GM18870 (cell line): ENCODE data around the gene PDCD10.

Experiments used
- ATAC-seq: cut with Tn5 transposase; IDR thresholded peaks from one replicate; pipeline ENCODE4 v1.9.1; 2021; ENCODE audit warnings: moderate library complexity; ENCODE audit not compliant: unreplicated experiment

Gene PDCD10

GRCh38 chr3:167734498-167735232, at the start of gene PDCD10:
PDCD10 (minus strand) TSS chr3:167734892; CDS start chr3:167720157, 14,735 bp downstream.
- ATAC-seq, result peak; percentile 91

GRCh38 chr3:167783781-167784180, 49.1 kb upstream of the PDCD10 start:
- no peak for ATAC-seq

GRCh38 chr3:167780214-167780883, 45.7 kb upstream of the PDCD10 start:
- no peak for ATAC-seq

DNA sequence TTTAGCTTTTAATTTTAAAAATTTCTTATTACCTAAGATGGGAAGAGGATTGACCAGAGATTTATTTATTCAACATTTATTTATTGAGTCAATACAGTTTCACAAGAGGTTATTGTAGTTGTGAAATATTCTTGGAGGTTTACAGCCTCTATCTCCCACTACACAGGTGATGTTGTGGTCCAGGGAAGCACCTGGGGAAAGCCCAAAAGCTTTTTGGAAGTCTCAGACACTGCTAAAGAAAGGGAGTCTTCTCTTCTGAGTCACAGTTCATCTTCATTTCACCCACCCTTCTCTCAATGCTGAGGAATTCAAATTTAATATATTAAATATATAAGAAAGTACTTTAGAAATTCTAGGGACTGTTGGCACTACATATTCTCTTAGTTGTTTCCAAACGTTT, 42.7 kb upstream of the PDCD10 start:
- no peak for ATAC-seq

DNA sequence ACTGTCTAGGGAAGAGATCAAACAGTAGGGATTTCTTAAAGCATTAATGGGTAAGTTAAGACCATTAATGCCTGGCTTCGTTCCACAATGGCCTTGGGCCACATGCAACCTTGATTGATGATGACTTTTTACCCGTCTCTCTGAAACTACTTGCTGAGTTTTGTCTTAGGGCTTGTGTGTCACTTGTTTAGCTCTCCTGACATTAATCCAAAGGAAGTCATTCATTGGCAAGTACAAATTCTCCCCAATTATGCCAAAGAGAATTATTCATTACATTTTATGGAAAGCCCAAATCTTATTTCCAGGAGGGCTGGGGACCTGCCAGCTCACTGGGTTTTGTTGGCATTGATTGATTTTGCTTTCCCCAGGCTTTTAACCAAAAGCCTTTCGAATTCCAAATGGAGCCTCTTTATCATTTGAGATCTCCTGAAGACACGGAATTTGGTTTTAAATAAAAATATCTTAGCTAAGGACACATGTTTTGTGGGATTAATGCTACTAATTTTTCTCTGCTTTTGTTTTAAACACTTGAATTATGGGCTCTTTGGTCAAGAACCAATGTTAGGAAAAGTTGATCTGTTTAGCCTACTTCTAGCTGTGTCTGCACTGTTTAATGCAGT, 41.5 kb upstream of the PDCD10 start:
- no peak for ATAC-seq

- peak; percentile 83 for ATAC-seq
Observed at GRCh38 chr3:167773584-167773983, 38.9 kb upstream of the PDCD10 start.

- peak; percentile 43 for ATAC-seq
Observed at GRCh38 chr3:167772992-167773391, 38.3 kb upstream of the PDCD10 start.

DNA sequence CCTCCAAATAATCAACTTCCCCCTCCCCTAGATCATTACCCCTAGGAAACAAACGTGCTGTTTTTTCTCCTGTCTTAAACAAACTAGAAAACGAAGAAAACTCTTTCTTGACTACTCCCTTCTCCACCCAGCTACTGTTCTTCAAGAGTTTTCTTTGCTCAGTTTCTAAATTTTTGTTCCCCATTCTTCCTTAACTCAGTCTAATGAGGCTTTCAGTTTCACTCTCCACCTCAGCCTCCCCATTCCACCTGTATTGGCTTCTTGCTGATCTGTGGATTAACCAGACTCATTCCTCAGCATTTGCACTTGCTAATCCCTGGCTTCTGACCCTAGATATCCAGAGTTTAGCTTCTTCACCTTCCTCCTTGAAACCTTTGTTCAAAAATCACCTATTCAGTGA, 27.6 kb upstream of the PDCD10 start:
- peak; percentile 67 for ATAC-seq

- no peak for ATAC-seq
Observed at GRCh38 chr3:167761302-167761701, 26.6 kb upstream of the PDCD10 start.

GRCh38 chr3:167754049-167754448, 19.4 kb upstream of the PDCD10 start:
- ATAC-seq, result no peak

DNA sequence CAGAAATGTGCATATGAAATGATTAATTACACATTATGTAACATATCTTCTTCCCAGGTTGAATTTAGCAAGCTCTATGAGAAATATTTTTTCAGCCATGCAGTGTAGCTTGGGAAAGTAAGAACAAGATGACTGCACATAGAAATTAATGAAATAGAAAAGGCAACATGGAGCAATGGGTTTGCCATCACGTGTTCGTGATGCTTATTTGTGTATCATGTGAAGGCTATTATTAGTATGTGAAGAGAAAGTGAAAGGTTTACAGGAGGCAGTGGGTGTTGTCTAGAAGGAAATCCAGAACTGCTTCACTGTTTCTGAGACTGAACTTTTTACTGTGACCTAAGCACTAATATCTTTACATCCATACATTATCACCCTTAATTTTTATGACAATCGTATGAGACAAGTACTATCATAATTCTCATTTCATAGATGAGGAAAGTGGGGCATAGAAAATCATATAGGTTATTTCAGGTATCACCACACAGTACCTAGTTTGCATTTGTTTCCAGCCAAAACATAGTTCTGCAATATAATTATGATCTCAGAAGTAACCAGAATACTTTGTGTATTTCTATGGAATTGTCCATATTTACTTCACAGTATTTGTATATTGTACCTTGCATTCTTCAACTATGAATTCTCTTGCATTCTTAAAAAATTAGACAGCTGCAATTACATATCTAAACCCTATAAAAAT, 15.7 kb upstream of the PDCD10 start:
- peak; percentile 100 for ATAC-seq

GRCh38 chr3:167749728-167750127, 15.0 kb upstream of the PDCD10 start:
- no peak for ATAC-seq

- ATAC-seq, result no peak
Observed at GRCh38 chr3:167749209-167749608, 14.5 kb upstream of the PDCD10 start.

DNA sequence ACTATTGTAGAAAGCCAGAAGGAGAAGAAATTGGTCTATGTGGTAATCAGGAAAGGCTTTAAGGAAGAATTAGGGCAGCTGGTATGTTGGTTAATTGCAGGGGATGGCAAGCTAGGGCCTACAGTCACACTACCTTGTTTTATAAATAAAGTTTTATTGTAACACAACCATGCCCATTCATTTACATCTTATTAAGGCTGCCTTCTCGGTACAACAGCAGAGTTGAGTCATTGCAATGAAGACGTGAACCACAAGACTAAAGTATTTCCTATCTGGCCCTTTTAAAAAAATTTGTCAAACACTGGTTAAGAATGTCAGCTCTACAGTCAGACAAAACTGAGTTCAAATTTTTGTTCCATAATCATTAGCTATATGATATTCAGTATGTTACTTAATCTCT, 9.1 kb upstream of the PDCD10 start:
- no peak for ATAC-seq

- ATAC-seq, result no peak
Observed at GRCh38 chr3:167742338-167742737, 7.6 kb upstream of the PDCD10 start.

DNA sequence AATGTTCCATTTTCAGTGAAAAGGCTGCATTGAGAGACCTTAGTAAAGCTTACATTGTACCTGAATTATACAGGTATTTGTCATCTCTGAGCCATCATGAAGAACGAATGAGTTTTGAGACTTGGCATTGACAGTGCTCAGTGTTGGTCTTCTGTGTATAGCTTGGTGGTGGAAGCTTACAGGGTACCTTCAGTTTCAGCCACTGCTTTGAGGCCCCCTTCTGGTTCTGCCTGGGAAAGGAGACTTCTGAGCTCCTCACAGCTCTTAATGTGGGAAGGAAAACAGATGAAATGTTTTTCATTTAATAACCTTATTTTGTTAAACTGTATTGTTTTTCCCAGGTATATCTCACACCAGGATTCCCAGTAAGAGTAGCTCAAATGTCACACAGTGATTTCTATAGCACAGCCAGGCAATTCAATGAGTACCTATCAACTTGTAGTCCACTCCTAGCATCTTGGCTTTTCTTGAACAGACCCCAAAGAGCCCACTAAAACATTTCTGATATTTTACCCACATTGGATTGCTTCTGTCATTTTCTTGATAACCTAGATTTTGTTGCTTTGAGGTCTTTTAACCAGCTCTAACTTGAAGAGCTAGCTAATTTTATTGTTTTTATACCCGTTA, 6.4 kb upstream of the PDCD10 start:
- ATAC-seq, result peak; percentile 87

- ATAC-seq, result no peak
Observed at GRCh38 chr3:167739190-167739810, 4.6 kb upstream of the PDCD10 start.

DNA sequence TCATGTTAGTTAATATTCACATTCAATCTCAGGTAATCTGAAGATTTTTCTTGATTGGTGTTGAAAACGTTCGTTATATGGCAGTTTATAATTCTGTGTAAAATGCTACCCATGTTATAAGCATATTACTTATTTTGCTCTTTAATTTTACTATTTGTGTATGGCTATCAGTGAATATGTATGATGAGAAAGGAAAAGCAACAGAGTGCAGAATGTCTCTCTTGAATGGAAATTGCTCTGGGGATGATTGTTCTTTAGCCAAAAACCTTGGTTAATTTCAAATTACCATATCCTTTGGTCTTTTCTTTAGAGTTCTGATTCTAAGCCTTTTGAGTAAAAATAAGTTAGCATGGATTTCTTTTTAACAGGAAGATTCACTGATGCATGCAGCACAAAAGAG, 3.3 kb upstream of the PDCD10 start:
- no peak for ATAC-seq

- no peak for ATAC-seq
Observed at GRCh38 chr3:167736997-167737396, 2.3 kb upstream of the PDCD10 start.

DNA sequence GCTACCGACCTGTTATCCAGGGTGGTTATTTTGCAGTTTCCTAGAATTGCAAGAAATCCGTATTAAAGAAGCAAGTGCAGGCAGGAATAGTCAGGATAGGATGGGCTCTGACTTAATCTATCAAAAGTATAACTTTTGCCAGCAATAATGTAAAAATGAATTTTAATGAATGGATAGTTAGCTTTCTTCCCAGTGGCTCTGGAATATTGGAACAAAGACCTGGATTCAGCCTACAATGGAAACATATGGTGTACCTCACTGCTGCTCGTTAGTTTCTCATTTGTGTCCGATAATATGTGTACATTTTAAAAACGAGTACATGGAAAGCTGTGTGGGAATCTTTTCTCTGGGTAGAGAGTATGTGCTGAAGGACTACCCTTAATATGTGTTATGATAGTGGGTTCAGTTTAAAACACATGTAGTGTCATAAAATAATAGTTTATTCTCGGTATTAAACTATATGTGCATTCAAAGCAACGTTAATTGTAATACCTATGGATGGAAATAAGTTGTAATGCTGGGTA, 1.6 kb upstream of the PDCD10 start:
- ATAC-seq, result no peak
